Neural crest cell (in vitro differentiated cells): ENCODE results near the gene JPH4. TPM values are rescaled to one million over a fixed set of nuclear protein-coding genes. Genes with fewer than 3 reads are reported as not detected.
A peak's percentile ranks its signal among the peaks of the same experiment; 100 is the strongest.

Experiments
- DNase-seq: peaks from one replicate; pipeline ENCODE4 v3.0.0; 2021; ENCODE audit warnings: low read depth, mixed read lengths, low spot score
- H3K27ac Mint-ChIP-seq: one replicate; pipeline ENCODE4 v1.8.0; 2021; ENCODE audit warnings: mild to moderate bottlenecking, mixed read lengths; ENCODE audit not compliant: unreplicated experiment
- H3K27me3 Mint-ChIP-seq: 2 replicates; pipeline ENCODE4 v1.8.0; 2021; ENCODE audit warnings: low read depth, mild to moderate bottlenecking, mixed read lengths
- H3K36me3 Mint-ChIP-seq: 2 replicates; pipeline ENCODE4 v1.8.0; 2021; ENCODE audit warnings: low read depth, mild to moderate bottlenecking, mixed read lengths
- H3K4me1 Mint-ChIP-seq: 2 replicates; pipeline ENCODE4 v1.8.0; 2021; ENCODE audit warnings: mixed read lengths
- H3K4me3 Mint-ChIP-seq: one replicate; pipeline ENCODE4 v1.8.0; 2021; ENCODE audit warnings: mild to moderate bottlenecking, mixed read lengths
- H3K9me3 Mint-ChIP-seq: 2 replicates; pipeline ENCODE4 v1.8.0; 2021; ENCODE audit warnings: mixed read lengths
- CTCF ChIP-seq: fragments of 200-600 bp; sonication (generic); conservative IDR thresholded peaks from 2 replicates; pipeline ENCODE4 v1.5.0; 2021; ENCODE audit warnings: antibody characterized with exemption, mild to moderate bottlenecking
- total RNA-seq: library from RNA; stranded (reverse); gene quantifications from 2 replicates; pipeline ENCODE4 v1.2.1, GENCODE V29; 2021

JPH4 gene
- total RNA-seq, 1 donor from 2014 or later = 1.4 TPM

DNA sequence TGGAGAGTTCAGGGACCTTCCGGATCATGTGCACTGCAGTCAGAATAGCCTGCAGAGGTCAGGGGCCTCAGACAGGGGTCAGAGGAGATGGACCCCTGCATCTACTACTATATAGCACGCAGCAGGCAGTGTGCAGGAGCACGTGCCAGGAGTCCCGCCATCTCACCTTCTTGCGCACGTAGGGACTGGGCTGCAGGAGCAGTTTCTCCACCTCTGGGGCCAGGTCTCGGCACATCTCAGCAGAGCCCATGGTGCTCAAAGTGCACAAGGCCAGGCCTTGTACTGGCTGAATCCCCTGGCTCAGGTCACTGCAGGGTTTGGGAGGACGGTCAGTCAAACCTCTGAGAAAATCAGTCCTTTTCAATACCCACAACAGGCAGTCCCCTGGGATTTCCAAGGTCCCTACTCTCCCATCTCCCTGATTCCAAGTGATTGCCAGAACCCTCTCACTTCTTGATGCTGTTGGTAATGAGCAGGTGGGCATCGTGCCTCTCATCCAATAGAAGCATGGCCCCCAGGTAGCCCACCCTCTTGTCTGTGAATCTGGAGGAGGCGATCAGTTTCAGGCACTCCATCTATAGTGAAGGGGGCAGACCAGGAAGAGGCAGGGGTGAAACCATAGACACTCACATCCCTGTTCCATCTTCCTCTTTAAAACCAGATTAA is 12.3 kb downstream of the JPH4 start:
- Mint-ChIP-seq H3K4me1 (peaks cover 34% of the 10 kb centered on the region), H3K9me3 (no peaks in the 10 kb centered on the region), H3K4me3 (peak overlapping the region; percentile 93), H3K27ac (no peak overlapping the region), H3K36me3 (no peaks in the 10 kb centered on the region), H3K27me3 (peaks cover 21% of the 10 kb centered on the region)
- no peak for TF ChIP-seq CTCF
- no peak for DNase-seq

DNA sequence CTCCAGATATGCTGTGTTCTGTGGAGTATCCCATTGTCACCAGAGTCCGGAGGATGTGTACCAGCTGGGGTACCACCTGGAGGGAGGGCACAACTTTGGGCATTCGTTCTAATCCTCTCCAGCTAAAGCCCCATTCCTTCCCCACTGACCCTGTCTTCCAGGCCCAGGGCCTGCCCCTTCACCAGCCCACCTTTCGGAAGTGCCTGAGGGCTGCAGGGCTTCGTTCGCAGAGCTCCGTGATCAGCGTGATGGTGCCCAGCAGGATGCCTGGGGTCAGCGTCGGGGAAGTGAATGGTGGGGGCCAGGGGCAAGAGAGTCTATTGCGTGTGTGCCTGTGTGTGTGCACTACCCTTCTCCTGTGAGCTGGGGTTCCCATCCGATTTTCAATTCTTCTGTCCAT is 13.0 kb downstream of the JPH4 start:
- peaks cover 21% of the 10 kb centered on the region for H3K27me3 Mint-ChIP-seq
- no peak overlapping the region for H3K27ac Mint-ChIP-seq
- H3K4me3 Mint-ChIP-seq = peak overlapping the region; percentile 51
- H3K36me3 Mint-ChIP-seq = no peaks in the 10 kb centered on the region
- no peak for TF ChIP-seq CTCF
- no peak for DNase-seq
- H3K9me3 Mint-ChIP-seq = no peaks in the 10 kb centered on the region
- peaks cover 34% of the 10 kb centered on the region for H3K4me1 Mint-ChIP-seq

- TF ChIP-seq CTCF = no peak
- H3K27ac Mint-ChIP-seq = no peak overlapping the region
- peaks cover 19% of the 10 kb centered on the region for H3K27me3 Mint-ChIP-seq
- no peak for DNase-seq
- no peaks in the 10 kb centered on the region for H3K9me3 Mint-ChIP-seq
- H3K36me3 Mint-ChIP-seq = no peaks in the 10 kb centered on the region
- peak overlapping the region; percentile 76 for H3K4me3 Mint-ChIP-seq
- peaks cover 34% of the 10 kb centered on the region for H3K4me1 Mint-ChIP-seq
These were observed 13.7 kb downstream of the JPH4 start for GRCh38 chr14:23564876-23565275.

DNA sequence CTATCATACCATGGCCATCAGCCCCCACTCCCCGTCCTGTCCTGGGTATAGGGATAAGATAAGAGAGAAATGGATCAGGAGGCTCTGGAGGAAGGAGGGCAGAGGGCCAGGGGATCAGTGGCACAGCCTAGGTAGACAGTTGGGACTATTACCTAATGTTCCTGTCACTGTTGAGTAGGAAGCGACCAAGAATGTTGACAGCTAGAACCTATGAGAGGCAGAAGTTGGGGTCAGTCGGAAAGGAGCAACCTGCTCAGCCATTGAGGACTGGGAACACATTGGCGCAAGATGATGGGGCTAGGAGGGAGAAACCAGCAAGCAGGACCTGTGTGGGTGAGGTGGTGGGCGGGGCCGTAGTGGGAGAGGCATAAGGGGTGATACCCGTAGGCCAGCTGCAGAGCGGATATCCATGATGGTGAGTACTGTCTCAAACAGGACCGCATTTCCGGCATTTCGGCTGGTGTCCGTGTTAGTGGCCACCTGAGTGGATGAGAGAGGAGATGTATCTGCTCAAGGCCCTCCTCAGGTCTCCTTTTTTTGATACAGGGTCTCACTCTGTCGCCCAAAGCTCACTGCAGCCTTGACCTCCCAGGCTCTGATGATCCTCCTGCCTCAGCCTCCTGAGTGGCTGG is 14.3 kb downstream of the JPH4 start:
- Mint-ChIP-seq H3K4me1 (peaks cover 35% of the 10 kb centered on the region), H3K36me3 (no peaks in the 10 kb centered on the region), H3K27ac (no peak overlapping the region), H3K27me3 (peaks cover 16% of the 10 kb centered on the region), H3K9me3 (no peaks in the 10 kb centered on the region), H3K4me3 (peak overlapping the region; percentile 76)
- no peak for TF ChIP-seq CTCF
- no peak for DNase-seq

DNA sequence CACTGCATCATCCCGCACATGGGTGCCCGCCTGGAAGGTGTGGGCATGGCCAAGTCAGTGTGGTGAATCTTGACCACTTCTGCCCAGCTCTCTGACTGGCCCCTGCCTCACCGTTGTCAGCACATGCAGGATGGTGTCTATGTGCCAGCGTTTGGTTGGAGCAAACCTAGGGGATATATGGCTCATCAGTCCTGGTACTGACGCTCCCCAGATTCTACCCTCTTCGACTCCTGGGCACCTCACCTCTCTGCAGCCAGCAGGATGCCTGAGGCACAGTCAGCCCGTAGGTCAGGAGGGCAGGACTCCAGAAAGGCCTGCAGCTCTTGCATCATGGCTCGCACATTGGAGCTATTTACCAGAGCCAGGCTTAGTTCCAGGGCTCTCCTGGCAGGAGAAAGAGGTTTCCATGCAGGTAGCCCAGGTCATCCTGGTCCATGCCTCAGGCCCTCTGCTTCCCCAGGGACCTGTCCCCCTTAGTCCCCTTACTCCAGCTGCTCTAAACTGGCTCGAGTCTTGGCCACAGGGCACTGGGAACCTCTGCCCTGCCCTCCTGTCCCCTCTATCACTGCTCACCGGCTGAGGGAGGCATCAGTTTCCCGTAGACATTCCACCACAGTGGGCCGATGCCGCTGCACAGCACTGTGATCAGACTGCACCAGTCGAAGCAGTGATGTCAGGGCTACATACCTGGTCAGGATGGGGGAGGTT is 15.0 kb downstream of the JPH4 start:
- H3K4me1 Mint-ChIP-seq = peaks cover 28% of the 10 kb centered on the region
- no peaks in the 10 kb centered on the region for H3K9me3 Mint-ChIP-seq
- peak overlapping the region; percentile 68 for H3K4me3 Mint-ChIP-seq
- H3K27ac Mint-ChIP-seq = no peak overlapping the region
- TF ChIP-seq CTCF = no peak
- no peaks in the 10 kb centered on the region for H3K36me3 Mint-ChIP-seq
- no peak for DNase-seq
- peaks cover 10% of the 10 kb centered on the region for H3K27me3 Mint-ChIP-seq
